DMS79 treated with DMSO at 0.1 percent for 48 hours (cell line): ENCODE results near the gene CRAMP1.
A peak's percentile ranks its signal among the peaks of the same experiment; 100 is the strongest.

Source experiments
- DNase-seq: peaks from one replicate; lab custom pipeline; 2025; lab: John Stamatoyannopoulos, UW

CRAMP1 gene

GRCh38 chr16:1657841-1658240 lies 45.7 kb downstream of the CRAMP1 start:
- no peak for DNase-seq

GRCh38 chr16:1659031-1659430 lies 46.9 kb downstream of the CRAMP1 start:
- DNase-seq = no peak

- DNase-seq = no peak
These were observed 49.7 kb downstream of the CRAMP1 start for GRCh38 chr16:1661826-1662225.

- no peak for DNase-seq
These were observed 50.4 kb downstream of the CRAMP1 start for GRCh38 chr16:1662543-1662942.

- DNase-seq = no peak
These were observed 53.7 kb downstream of the CRAMP1 start for GRCh38 chr16:1665829-1666228.

GRCh38 chr16:1666316-1666715 lies 54.2 kb downstream of the CRAMP1 start:
- DNase-seq = no peak

- DNase-seq = no peak
These were observed 55.1 kb downstream of the CRAMP1 start for GRCh38 chr16:1667271-1667670.

GRCh38 chr16:1667916-1668315 lies 55.8 kb downstream of the CRAMP1 start:
- no peak for DNase-seq

- DNase-seq = no peak
These were observed 56.6 kb downstream of the CRAMP1 start for GRCh38 chr16:1668612-1669319.

GRCh38 chr16:1669698-1670097 lies 57.5 kb downstream of the CRAMP1 start:
- no peak for DNase-seq

GRCh38 chr16:1670371-1670770 lies 58.2 kb downstream of the CRAMP1 start:
- no peak for DNase-seq

GRCh38 chr16:1670866-1671265 lies 58.7 kb downstream of the CRAMP1 start:
- DNase-seq = no peak

GRCh38 chr16:1673424-1674151 lies 61.4 kb downstream of the CRAMP1 start:
- DNase-seq = no peak

- no peak for DNase-seq
These were observed 62.1 kb downstream of the CRAMP1 start for GRCh38 chr16:1674306-1674705.

GRCh38 chr16:1674751-1675664 lies 62.8 kb downstream of the CRAMP1 start:
- no peak for DNase-seq

GRCh38 chr16:1676661-1677060 lies 64.5 kb downstream of the CRAMP1 start:
- DNase-seq = no peak

GRCh38 chr16:1677339-1677738 lies 65.2 kb downstream of the CRAMP1 start:
- peak; percentile 13 for DNase-seq

- DNase-seq = peak; percentile 89
These were observed 65.9 kb downstream of the CRAMP1 start, which contains the start of gene JPT2 for GRCh38 chr16:1677942-1678499. JPT2 (plus strand) TSS chr16:1678279; CDS start chr16:1678313, 34 bp downstream.

- DNase-seq = peak; percentile 45
These were observed 66.4 kb downstream of the CRAMP1 start for GRCh38 chr16:1678500-1679098.

GRCh38 chr16:1680361-1680760 lies 68.2 kb downstream of the CRAMP1 start:
- peak; percentile 42 for DNase-seq

GRCh38 chr16:1681032-1681431 lies 68.9 kb downstream of the CRAMP1 start:
- DNase-seq = no peak
